CD8-positive, alpha-beta memory T cell (primary cell): ENCODE results near the gene PIK3R1. TPM values are rescaled to one million over a fixed set of nuclear protein-coding genes. Genes with fewer than 3 reads are reported as not detected.
A peak's percentile ranks its signal among the peaks of the same experiment; 100 is the strongest.

Source experiments
- CTCF ChIA-PET: fragments of 350-600 bp; sonication (Branson Sonifier 250); formaldehyde crosslinking; loops from one replicate; lab custom pipeline; 2021; ENCODE audit warnings: antibody characterized with exemption; lab: Charles Lee
- POLR2A ChIA-PET: fragments of 350-600 bp; sonication (Branson Sonifier 250); formaldehyde crosslinking; loops from one replicate; lab custom pipeline; 2021; ENCODE audit warnings: antibody characterized with exemption; lab: Charles Lee
- DNase-seq, 5 donors: peaks; one replicate each; pipeline versions ENCODE4 v3.0.0 to v3.0.0-alpha.2; 2020 to 2022; ENCODE audit warnings: mixed read lengths in 1 of 5
- H3K27ac ChIP-seq: one replicate; pipeline ENCODE4 v1.7.0; 2013; ENCODE audit warnings: low read depth, mild to moderate bottlenecking, low read length, moderate library complexity
- H3K27me3 ChIP-seq: 2 replicates; pipeline ENCODE4 v1.7.0; 2013; ENCODE audit warnings: low read length, mild to moderate bottlenecking; ENCODE audit not compliant: insufficient read depth, poor library complexity, severe bottlenecking
- H3K36me3 ChIP-seq: 2 replicates; pipeline ENCODE4 v1.7.0; 2013; ENCODE audit warnings: mild to moderate bottlenecking, low read length, moderate library complexity; ENCODE audit not compliant: insufficient read depth
- H3K4me1 ChIP-seq: 2 replicates; pipeline ENCODE4 v1.7.0; 2013; ENCODE audit warnings: mild to moderate bottlenecking, low read length, moderate library complexity; ENCODE audit not compliant: insufficient read depth
- H3K4me3 ChIP-seq: 2 replicates; pipeline ENCODE4 v1.7.0; 2013; ENCODE audit warnings: mild to moderate bottlenecking, low read length
- H3K9me3 ChIP-seq: 2 replicates; pipeline ENCODE4 v1.7.0; 2013; ENCODE audit warnings: mild to moderate bottlenecking, low read length
- H3K27ac Mint-ChIP-seq, 8 donors: one replicate each; pipeline ENCODE4 v1.8.0; 2020 to 2021; ENCODE audit warnings: mixed read lengths in 8 of 8, mild to moderate bottlenecking in 6 of 8, inconsistent platforms in 3 of 8, moderate library complexity in 3 of 8
- H3K27me3 Mint-ChIP-seq, 2 donors: one replicate each; pipeline ENCODE4 v1.8.0; 2020 to 2021; ENCODE audit warnings: mixed read lengths in 2 of 2, mild to moderate bottlenecking in 1 of 2, moderate library complexity in 1 of 2
- H3K36me3 Mint-ChIP-seq, 3 donors: one replicate each; pipeline ENCODE4 v1.8.0; 2020 to 2021; ENCODE audit warnings: mixed read lengths in 3 of 3, inconsistent platforms in 1 of 3, mild to moderate bottlenecking in 1 of 3
- H3K4me1 Mint-ChIP-seq, 3 donors: one replicate each; pipeline ENCODE4 v1.8.0; 2020 to 2021; ENCODE audit warnings: mixed read lengths in 3 of 3, inconsistent platforms in 1 of 3, mild to moderate bottlenecking in 1 of 3
- H3K4me3 Mint-ChIP-seq, 7 donors: one replicate each; pipeline ENCODE4 v1.8.0; 2020 to 2021; ENCODE audit warnings: mixed read lengths in 7 of 7, mild to moderate bottlenecking in 6 of 7, moderate library complexity in 4 of 7, inconsistent platforms in 2 of 7
- H3K9me3 Mint-ChIP-seq, 5 donors: one replicate each; pipeline ENCODE4 v1.8.0; 2020 to 2022; ENCODE audit warnings: mixed read lengths in 5 of 5, mild to moderate bottlenecking in 3 of 5, moderate library complexity in 2 of 5, inconsistent platforms in 1 of 5
- polyA plus RNA-seq: library from polyadenylated mRNA; unstranded; fragments of 300-500 nt; fragmentation: Illumina TruSeq; gene quantifications from one replicate; pipeline ENCODE4 v1.2.3, GENCODE V29; 2021
- total RNA-seq, 2 experiments: library from RNA; stranded (reverse); gene quantifications; one replicate each; pipeline ENCODE4 v1.2.3, GENCODE V29; 2021

PIK3R1 gene
- total and polyA plus RNA-seq, 3 experiments from 2014 or later = 46.9 to 75.9 (median 47.9) TPM

DNA sequence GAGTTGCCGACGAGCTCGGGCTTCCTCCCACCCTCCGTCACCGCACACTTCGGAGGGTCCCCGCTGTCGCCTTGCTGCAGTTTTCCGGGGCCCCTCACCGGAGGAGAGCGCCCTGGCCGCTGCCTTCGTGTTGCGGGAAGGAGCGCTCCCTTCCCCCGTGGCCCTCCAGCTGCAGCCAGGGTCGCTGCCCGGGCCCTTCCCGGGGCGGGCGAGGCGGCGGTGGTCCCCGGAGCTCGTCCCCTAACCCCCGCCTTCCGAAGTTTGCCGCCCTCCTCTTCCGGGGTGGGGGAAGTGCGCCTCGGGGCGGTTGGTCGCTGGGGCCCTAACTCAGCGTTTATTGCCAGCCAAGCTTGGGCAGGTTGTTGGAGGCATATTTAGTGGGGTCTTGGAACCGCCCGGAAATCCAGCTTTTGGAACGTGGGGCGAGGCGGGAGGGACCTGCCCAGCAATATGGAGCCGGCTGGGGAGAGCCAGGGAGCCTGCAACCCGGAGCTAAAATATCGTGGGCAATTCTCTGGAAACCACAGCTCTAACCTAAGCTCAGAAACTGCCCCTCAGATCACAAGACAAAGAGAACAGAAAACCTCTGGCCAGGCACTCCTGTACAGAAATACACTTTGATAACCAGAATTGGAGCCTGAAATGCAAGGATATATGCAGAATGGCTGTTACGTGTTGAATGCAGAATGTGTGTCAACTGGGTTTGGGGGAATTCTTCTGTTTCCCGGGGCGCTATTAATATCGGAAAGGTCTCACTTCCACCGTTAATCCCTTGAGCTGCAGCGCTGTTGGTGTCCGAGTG, 890 bp downstream of the PIK3R1 start:
- peaks cover 3% of the 10 kb centered on the region for H3K36me3 ChIP-seq
- H3K27ac ChIP-seq = peak overlapping the region; percentile 77
- H3K4me1 ChIP-seq = peaks cover 35% of the 10 kb centered on the region
- Mint-ChIP-seq H3K27me3 (no peaks in the 10 kb centered on the region), H3K9me3 (peaks cover 0 to 5% (median 2%) of the 10 kb centered on the region in 5 donors), H3K36me3 (peaks cover 3 to 37% (median 4%) of the 10 kb centered on the region in 3 donors), H3K4me1 (peaks cover 49 to 58% (median 55%) of the 10 kb centered on the region in 3 donors), H3K27ac (peak overlapping the region; percentile 69 to 90 (median 84)), H3K4me3 (peak overlapping the region; percentile 88 to 96 (median 90))
- H3K27me3 ChIP-seq = no peaks in the 10 kb centered on the region
- no peaks in the 10 kb centered on the region for H3K9me3 ChIP-seq
- ChIA-PET POLR2A (interaction anchor here (0.6 to 3.7 kb wide), 19 partner anchors 8 to 1212 kb away, joined by 3 to 20 read pairs (median 5); no protein-coding TSS in a partner anchor), CTCF (interaction anchor here (1.0 to 4.6 kb wide), 14 partner anchors 9 to 970 kb away, joined by 3 to 25 read pairs (median 4); no protein-coding TSS in a partner anchor)
- H3K4me3 ChIP-seq = peak overlapping the region; percentile 85
- DNase-seq = peak in 4 of 5 donors; percentile 40 to 81 (median 60)

DNA sequence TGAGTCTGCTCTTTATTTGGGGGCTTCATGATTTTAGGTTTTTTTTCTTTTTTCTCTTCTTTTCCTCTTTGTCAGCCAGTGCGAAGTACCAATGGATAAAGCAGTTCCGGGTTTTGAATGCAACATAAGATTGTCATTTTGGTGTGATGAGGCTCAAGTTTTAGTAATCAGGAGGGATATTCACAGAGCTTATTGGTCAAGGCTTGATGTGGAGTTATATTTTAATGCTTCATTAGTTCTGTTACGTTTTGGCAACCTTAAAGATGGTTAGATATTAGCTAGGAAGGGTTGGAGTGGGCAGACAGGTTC, 1.4 kb downstream of the PIK3R1 start:
- ChIA-PET CTCF (interaction anchor here (1.0 to 4.6 kb wide), 10 partner anchors 8 to 970 kb away, joined by 3 to 25 read pairs (median 4); no protein-coding TSS in a partner anchor), POLR2A (interaction anchor here (0.9 to 3.7 kb wide), 8 partner anchors 13 to 71 kb away, joined by 3 to 20 read pairs (median 6); no protein-coding TSS in a partner anchor)
- Mint-ChIP-seq H3K27ac (peak overlapping the region; percentile 69 to 90 (median 84)), H3K4me3 (peak overlapping the region; percentile 88 to 96 (median 90)), H3K27me3 (no peaks in the 10 kb centered on the region), H3K36me3 (peaks cover 0 to 40% (median 4%) of the 10 kb centered on the region in 3 donors), H3K4me1 (peaks cover 54 to 63% (median 61%) of the 10 kb centered on the region in 3 donors), H3K9me3 (peaks cover 0 to 4% (median 0%) of the 10 kb centered on the region in 5 donors)
- H3K4me3 ChIP-seq = peak overlapping the region; percentile 85
- H3K4me1 ChIP-seq = peaks cover 40% of the 10 kb centered on the region
- H3K27ac ChIP-seq = peak overlapping the region; percentile 77
- no peaks in the 10 kb centered on the region for H3K9me3 ChIP-seq
- H3K36me3 ChIP-seq = peaks cover 3% of the 10 kb centered on the region
- H3K27me3 ChIP-seq = no peaks in the 10 kb centered on the region
- DNase-seq = no peak

DNA sequence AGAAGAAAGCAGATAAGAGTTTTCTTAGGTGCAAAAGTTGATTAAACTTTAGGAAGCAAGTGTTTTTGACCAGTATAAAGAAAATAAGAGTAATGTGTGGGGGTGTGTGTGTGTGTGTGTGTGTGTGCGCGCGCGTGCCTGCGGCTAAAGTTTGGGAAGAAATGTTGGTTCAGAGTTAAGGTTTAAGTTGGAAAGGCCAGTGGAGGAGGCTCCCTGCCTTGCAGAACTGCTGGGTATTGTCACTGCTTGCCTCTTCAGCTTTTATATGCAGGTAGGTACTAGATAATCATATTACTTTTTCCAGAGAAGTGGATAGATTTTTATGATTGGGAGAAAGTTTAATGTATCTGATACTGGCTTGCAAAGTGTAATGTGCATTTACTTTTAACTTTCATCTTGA, 2.0 kb downstream of the PIK3R1 start:
- H3K27ac Mint-ChIP-seq = peak overlapping the region in 7 of 8 donors; percentile 32 to 88 (median 48)
- peak overlapping the region; percentile 85 for H3K4me3 ChIP-seq
- CTCF ChIA-PET = interaction anchor here (1.1 to 4.6 kb wide), 4 partner anchors 15 to 971 kb away, joined by 3 to 25 read pairs (median 8); no protein-coding TSS in a partner anchor

DNA sequence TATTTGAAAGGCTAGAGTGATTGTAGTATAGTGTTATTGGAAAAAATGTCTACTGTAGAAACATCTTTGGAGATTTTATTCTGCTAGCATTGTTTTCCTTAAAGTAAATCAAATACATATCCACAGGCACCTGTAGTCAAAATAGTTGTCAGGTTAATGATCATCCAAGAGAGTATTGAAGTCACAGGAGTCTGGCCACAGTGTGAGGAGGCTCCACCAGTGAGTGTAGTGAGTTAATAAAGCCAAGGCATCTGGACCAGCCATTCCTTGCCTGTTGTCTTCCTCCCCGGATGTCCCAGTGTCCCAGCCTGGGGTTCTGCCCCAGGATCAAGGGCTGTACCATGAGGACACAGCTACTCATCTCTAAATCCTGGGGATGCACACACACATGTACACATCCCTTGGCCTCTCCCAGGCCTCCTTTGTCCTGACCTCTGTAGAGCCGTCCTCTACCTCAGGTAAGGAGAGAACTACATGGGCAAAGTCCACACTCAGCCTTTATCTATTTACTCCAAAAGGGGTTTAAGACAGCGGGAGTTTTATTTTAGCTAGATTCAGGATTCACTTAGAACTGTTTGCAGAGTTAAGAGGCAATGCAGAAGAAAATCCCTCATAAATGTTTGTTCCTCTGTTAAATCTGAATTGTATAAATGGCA, 3.7 kb downstream of the PIK3R1 start:
- Histone ChIP-seq H3K4me1 (peaks cover 58% of the 10 kb centered on the region), H3K27me3 (no peaks in the 10 kb centered on the region), H3K9me3 (no peaks in the 10 kb centered on the region), H3K4me3 (no peak overlapping the region), H3K36me3 (peaks cover 3% of the 10 kb centered on the region), H3K27ac (no peak overlapping the region)
- H3K4me1 Mint-ChIP-seq = peaks cover 67 to 81% (median 77%) of the 10 kb centered on the region in 3 donors
- H3K4me3 Mint-ChIP-seq = peak overlapping the region; percentile 33 to 96 (median 90)
- ChIA-PET CTCF (interaction anchor here (0.9 to 1.8 kb wide), 3 partner anchors 9 to 974 kb away, joined by 3 to 6 read pairs (median 4); no protein-coding TSS in a partner anchor), POLR2A (no interaction called here)
- H3K27ac Mint-ChIP-seq = peak overlapping the region in 4 of 8 donors; percentile 29 to 88 (median 54)
- H3K27me3 Mint-ChIP-seq = peaks cover 0 to 1% of the 10 kb centered on the region in 2 donors
- peaks cover 0 to 4% (median 0%) of the 10 kb centered on the region in 5 donors for H3K9me3 Mint-ChIP-seq
- no peak for DNase-seq
- H3K36me3 Mint-ChIP-seq = peaks cover 0 to 50% (median 4%) of the 10 kb centered on the region in 3 donors

More for the DNA sequence above, 2.0 kb downstream of the PIK3R1 start:
- no peak for DNase-seq
- Mint-ChIP-seq H3K4me3 (peak overlapping the region; percentile 88 to 96 (median 90)), H3K9me3 (peaks cover 0 to 4% (median 0%) of the 10 kb centered on the region in 5 donors), H3K4me1 (peaks cover 59 to 68% (median 66%) of the 10 kb centered on the region in 3 donors), H3K27me3 (no peaks in the 10 kb centered on the region), H3K36me3 (peaks cover 0 to 43% (median 4%) of the 10 kb centered on the region in 3 donors)
- H3K4me1 ChIP-seq = peaks cover 46% of the 10 kb centered on the region
- POLR2A ChIA-PET = interaction anchor here (2.0 to 2.8 kb wide), 3 partner anchors 12 to 40 kb away, joined by 8 to 13 read pairs (median 10); no protein-coding TSS in a partner anchor
- no peak overlapping the region for H3K27ac ChIP-seq
- H3K9me3 ChIP-seq = no peaks in the 10 kb centered on the region
- no peaks in the 10 kb centered on the region for H3K27me3 ChIP-seq
- H3K36me3 ChIP-seq = peaks cover 3% of the 10 kb centered on the region

DNA sequence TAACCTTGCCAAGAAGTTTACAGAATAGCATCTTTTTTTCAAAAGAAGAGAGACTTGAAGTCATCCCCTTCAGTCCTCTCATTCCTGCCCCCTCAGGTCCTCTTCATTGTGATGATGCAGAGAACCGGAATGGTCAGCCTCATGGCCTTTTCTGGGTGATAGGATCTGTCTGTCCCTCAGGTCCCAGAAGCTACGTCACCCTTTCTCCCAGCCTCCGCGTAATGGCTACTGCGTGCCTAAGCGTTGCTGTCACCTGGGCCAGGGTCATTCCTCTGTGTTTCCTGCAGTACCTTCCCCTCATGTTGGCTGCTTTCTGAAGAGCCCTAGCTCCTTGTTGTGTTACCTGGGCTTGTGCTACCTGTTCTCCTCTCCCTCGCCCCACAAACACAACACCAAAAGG, 4.7 kb downstream of the PIK3R1 start:
- Histone ChIP-seq H3K9me3 (no peaks in the 10 kb centered on the region), H3K27ac (no peak overlapping the region), H3K27me3 (no peaks in the 10 kb centered on the region), H3K4me3 (no peak overlapping the region), H3K36me3 (peaks cover 3% of the 10 kb centered on the region), H3K4me1 (peaks cover 65% of the 10 kb centered on the region)
- POLR2A ChIA-PET = no interaction called here
- CTCF ChIA-PET = interaction anchor here (0.9 to 1.0 kb wide), 2 partner anchors 8 to 974 kb away, joined by 3 to 4 read pairs; no protein-coding TSS in a partner anchor
- H3K27ac Mint-ChIP-seq = peak overlapping the region in 1 of 8 donors; percentile 35
- H3K27me3 Mint-ChIP-seq = peaks cover 0 to 1% of the 10 kb centered on the region in 2 donors
- peaks cover 0 to 52% (median 4%) of the 10 kb centered on the region in 3 donors for H3K36me3 Mint-ChIP-seq
- peaks cover 73 to 86% (median 83%) of the 10 kb centered on the region in 3 donors for H3K4me1 Mint-ChIP-seq
- peak overlapping the region in 4 of 7 donors; percentile 17 to 60 (median 30) for H3K4me3 Mint-ChIP-seq
- no peak for DNase-seq
- peaks cover 0 to 4% (median 0%) of the 10 kb centered on the region in 5 donors for H3K9me3 Mint-ChIP-seq

DNA sequence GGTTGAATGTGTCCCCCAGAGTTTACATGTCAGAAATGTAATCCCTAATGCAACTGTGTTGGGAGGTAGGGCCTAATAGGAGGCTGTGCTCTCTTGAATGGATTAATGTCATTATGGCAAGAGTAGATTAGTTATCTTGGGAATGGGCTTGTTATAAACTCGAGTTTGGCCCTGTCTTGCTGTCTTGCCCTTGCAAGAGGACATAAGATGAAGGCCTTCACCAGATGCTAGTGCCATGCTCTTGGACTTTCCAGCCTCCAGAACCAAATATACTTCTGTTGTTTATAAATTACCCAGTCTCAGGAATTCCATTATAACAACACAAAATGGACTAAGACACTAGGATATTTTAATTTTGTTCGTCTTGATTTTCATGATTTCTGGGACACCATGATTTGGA, 5.4 kb downstream of the PIK3R1 start:
- CTCF ChIA-PET = no interaction called here
- no peak overlapping the region for H3K4me3 Mint-ChIP-seq

DNA sequence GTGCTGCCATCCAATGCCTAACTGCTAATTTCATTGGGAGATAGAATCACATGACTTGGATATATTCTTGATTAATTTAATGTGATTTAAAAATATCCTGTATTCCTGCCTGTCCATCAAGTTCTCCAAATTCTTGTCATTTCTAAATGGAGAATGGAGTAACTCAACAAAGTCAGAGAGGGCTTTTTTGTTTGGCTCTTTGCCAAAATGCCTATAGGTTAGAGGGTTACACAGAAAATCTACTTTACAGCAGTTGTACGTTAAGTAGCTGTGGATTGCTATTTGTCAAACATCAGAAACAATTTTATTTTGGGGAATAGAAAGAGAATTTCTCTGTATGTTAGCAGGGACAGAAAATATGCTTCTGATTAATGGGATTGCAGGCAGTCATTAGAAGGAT, 5.9 kb downstream of the PIK3R1 start:
- DNase-seq = no peak
- H3K9me3 ChIP-seq = no peaks in the 10 kb centered on the region
- no peak overlapping the region for H3K4me3 ChIP-seq
- H3K27ac Mint-ChIP-seq = peak overlapping the region in 1 of 8 donors; percentile 7
- peaks cover 7% of the 10 kb centered on the region for H3K36me3 ChIP-seq
- ChIA-PET CTCF (interaction anchor here (1.8 kb wide), 1 partner anchor 65 kb away, joined by 5 read pairs; no protein-coding TSS in a partner anchor), POLR2A (no interaction called here)
- H3K4me1 ChIP-seq = peaks cover 72% of the 10 kb centered on the region
- H3K4me3 Mint-ChIP-seq = peak overlapping the region in 2 of 7 donors; percentile 10 to 45
- H3K27ac ChIP-seq = no peak overlapping the region
- H3K27me3 ChIP-seq = no peaks in the 10 kb centered on the region
- H3K27me3 Mint-ChIP-seq = peaks cover 0 to 1% of the 10 kb centered on the region in 2 donors
- H3K36me3 Mint-ChIP-seq = peaks cover 0 to 62% (median 6%) of the 10 kb centered on the region in 3 donors
- peaks cover 85 to 98% (median 95%) of the 10 kb centered on the region in 3 donors for H3K4me1 Mint-ChIP-seq
- H3K9me3 Mint-ChIP-seq = peaks cover 0 to 4% (median 0%) of the 10 kb centered on the region in 5 donors

More for the DNA sequence above, 5.4 kb downstream of the PIK3R1 start:
- Mint-ChIP-seq H3K36me3 (peaks cover 0 to 58% (median 6%) of the 10 kb centered on the region in 3 donors), H3K27me3 (peaks cover 0 to 1% of the 10 kb centered on the region in 2 donors), H3K27ac (peak overlapping the region in 1 of 8 donors; percentile 35), H3K9me3 (peaks cover 0 to 4% (median 0%) of the 10 kb centered on the region in 5 donors), H3K4me1 (peaks cover 79 to 93% (median 89%) of the 10 kb centered on the region in 3 donors)
- H3K4me1 ChIP-seq = peaks cover 72% of the 10 kb centered on the region
- no peak for DNase-seq
- no peak overlapping the region for H3K4me3 ChIP-seq
- no peaks in the 10 kb centered on the region for H3K9me3 ChIP-seq
- H3K27ac ChIP-seq = no peak overlapping the region
- POLR2A ChIA-PET = no interaction called here
- peaks cover 3% of the 10 kb centered on the region for H3K36me3 ChIP-seq
- no peaks in the 10 kb centered on the region for H3K27me3 ChIP-seq
